HepG2 (cell line): ENCODE data around the gene UTRN. TPM values are rescaled to one million over a fixed set of nuclear protein-coding genes. Genes with fewer than 3 reads are reported as not detected.
A peak's percentile ranks its signal among the peaks of the same experiment; 100 is the strongest.

Source experiments
- KLF9 ChIP-seq: IDR thresholded peaks from 2 replicates; pipeline ENCODE4 v1.6.1; 2016; ENCODE audit warnings: low read depth
- POLR2G ChIP-seq: fragments of 200-400 bp; formaldehyde crosslinking; IDR thresholded peaks from 2 replicates; pipeline ENCODE4 v1.6.1; 2018; ENCODE audit warnings: mild to moderate bottlenecking, low read depth, low read length, moderate library complexity
- SAFB2 ChIP-seq: sonication (generic); formaldehyde crosslinking; IDR thresholded peaks from 2 replicates; pipeline ENCODE4 v1.5.1; 2020; ENCODE audit warnings: missing genetic modification reagents, low read depth, mild to moderate bottlenecking, borderline replicate concordance
- SIN3A ChIP-seq: IDR thresholded peaks from 2 replicates; pipeline ENCODE4 v1.6.1; 2011; ENCODE audit warnings: low read depth, mild to moderate bottlenecking, control low read depth, low read length, borderline replicate concordance
- SIN3B ChIP-seq: fragments of 150-350 bp; IDR thresholded peaks from 2 replicates; pipeline ENCODE4 v1.6.1; 2014; ENCODE audit warnings: low read length
- TCF7 ChIP-seq: sonication (generic); IDR thresholded peaks from 2 replicates; pipeline ENCODE4 v1.6.1; 2016; ENCODE audit warnings: antibody characterized with exemption, low read depth
- ZNF556 ChIP-seq: sonication (generic); formaldehyde crosslinking; IDR thresholded peaks from 2 replicates; pipeline ENCODE4 v1.4.0; 2020; ENCODE audit warnings: mild to moderate bottlenecking, missing genetic modification reagents, borderline replicate concordance
- polyA plus RNA-seq, 8 experiments: library from polyadenylated mRNA; depleted of rRNA in 3 of 8; stranded (reverse) in 7 of 8; unstranded in 1 of 8; fragments of >200 nt; fragmentation: Illumina TruSeq in 4 of 8; extraction: Trizol in 4 of 8; gene quantifications; 2 replicates each; pipeline versions ENCODE4 v1.2.1 to v1.2.3, GENCODE V29; 2011 to 2016; ENCODE audit warnings: low read depth in 4 of 8, missing spikeins in 1 of 8, mixed read lengths in 1 of 8; ENCODE audit not compliant: insufficient read depth in 1 of 8
- total RNA-seq, 5 experiments: library from RNA; depleted of rRNA; stranded (reverse); fragments of >200 nt; fragmentation: Illumina TruSeq; extraction: Trizol; gene quantifications; 2 replicates each; pipeline ENCODE4 v1.2.3, GENCODE V29; 2016; ENCODE audit warnings: low read depth in 1 of 5
- TF ChIP-seq, protein P1 (sequence below): IDR thresholded peaks from 2 replicates; pipeline ENCODE4 v1.6.1; 2016; ENCODE audit warnings: low read depth, control low read depth
- TF ChIP-seq, protein P2 (sequence below): IDR thresholded peaks from 2 replicates; pipeline ENCODE4 v1.4.0; 2020; ENCODE audit warnings: mild to moderate bottlenecking, missing genetic modification reagents
- TF ChIP-seq, protein P3 (sequence below): sonication (generic); formaldehyde crosslinking; IDR thresholded peaks from 2 replicates; pipeline ENCODE4 v1.4.0; 2020; ENCODE audit warnings: mild to moderate bottlenecking, missing genetic modification reagents, borderline replicate concordance
- TF ChIP-seq, protein P4 (sequence below): IDR thresholded peaks from 2 replicates; pipeline ENCODE4 v1.6.1; 2016; ENCODE audit warnings: low read depth, missing genetic modification reagents, missing compliant biosample characterization

The UTRN gene
- total and polyA plus RNA-seq, 2 of the 13 experiments (the other 11 are each of a cell fraction or from before 2014, with no cell fraction given) = 102 to 116 TPM

DNA sequence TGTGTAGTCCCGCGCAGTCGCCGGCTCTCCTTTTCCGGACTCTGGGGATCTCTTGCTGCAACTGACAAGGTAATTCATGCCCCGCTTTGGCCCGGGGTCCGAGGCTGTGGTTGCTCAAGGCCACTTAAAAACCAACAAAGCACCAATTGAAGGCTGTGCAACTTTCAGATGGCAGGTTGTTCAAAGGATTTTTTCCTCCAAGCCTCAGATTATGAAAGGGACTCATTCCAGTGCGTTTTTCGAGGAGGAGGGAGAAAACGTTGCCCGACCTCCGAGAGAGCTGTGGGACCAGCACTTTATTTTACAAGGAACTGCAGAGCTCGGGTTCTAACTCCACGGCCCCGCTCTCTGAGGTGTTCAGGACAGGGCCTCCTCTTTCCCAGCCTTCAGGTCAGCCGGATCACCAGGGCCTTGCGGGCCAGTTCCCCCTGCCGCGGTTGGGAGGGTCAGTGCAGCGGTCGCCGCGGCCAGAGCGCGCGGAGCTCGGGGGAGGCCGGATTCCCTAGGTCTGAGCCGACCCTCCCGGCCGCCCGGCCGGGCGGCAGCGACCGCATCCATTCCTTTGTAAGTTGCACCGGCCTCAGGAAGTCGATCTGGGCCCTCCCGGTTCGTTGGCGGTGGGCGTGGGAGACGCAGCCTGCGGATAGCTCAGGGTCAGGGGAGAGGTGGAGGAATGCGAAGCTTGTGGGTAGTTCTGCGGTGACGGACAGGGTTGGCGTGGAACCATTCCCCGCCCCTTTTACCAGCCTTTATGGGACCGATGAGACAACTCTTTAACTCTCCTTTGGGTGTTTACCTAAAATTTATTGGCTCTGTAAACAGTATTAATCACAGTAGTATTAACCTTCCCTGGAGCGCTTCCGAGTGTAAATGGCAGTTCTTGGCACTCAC, 1.6 kb downstream of the UTRN start (continued):
- TF ChIP-seq, protein P1, sequence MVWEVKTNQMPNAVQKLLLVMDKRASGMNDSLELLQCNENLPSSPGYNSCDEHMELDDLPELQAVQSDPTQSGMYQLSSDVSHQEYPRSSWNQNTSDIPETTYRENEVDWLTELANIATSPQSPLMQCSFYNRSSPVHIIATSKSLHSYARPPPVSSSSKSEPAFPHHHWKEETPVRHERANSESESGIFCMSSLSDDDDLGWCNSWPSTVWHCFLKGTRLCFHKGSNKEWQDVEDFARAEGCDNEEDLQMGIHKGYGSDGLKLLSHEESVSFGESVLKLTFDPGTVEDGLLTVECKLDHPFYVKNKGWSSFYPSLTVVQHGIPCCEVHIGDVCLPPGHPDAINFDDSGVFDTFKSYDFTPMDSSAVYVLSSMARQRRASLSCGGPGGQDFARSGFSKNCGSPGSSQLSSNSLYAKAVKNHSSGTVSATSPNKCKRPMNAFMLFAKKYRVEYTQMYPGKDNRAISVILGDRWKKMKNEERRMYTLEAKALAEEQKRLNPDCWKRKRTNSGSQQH (CRISPR knock-in tag) = peak; percentile 65; the same call in 1 of the 2 replicates
- TF ChIP-seq, protein P2, sequence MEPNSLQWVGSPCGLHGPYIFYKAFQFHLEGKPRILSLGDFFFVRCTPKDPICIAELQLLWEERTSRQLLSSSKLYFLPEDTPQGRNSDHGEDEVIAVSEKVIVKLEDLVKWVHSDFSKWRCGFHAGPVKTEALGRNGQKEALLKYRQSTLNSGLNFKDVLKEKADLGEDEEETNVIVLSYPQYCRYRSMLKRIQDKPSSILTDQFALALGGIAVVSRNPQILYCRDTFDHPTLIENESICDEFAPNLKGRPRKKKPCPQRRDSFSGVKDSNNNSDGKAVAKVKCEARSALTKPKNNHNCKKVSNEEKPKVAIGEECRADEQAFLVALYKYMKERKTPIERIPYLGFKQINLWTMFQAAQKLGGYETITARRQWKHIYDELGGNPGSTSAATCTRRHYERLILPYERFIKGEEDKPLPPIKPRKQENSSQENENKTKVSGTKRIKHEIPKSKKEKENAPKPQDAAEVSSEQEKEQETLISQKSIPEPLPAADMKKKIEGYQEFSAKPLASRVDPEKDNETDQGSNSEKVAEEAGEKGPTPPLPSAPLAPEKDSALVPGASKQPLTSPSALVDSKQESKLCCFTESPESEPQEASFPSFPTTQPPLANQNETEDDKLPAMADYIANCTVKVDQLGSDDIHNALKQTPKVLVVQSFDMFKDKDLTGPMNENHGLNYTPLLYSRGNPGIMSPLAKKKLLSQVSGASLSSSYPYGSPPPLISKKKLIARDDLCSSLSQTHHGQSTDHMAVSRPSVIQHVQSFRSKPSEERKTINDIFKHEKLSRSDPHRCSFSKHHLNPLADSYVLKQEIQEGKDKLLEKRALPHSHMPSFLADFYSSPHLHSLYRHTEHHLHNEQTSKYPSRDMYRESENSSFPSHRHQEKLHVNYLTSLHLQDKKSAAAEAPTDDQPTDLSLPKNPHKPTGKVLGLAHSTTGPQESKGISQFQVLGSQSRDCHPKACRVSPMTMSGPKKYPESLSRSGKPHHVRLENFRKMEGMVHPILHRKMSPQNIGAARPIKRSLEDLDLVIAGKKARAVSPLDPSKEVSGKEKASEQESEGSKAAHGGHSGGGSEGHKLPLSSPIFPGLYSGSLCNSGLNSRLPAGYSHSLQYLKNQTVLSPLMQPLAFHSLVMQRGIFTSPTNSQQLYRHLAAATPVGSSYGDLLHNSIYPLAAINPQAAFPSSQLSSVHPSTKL (CRISPR knock-in tag) = peak; percentile 74
- TF ChIP-seq POLR2G (peak; percentile 72), SIN3A (peak; percentile 91; the same call in 1 of the 2 replicates), KLF9 (CRISPR knock-in tag) (peak; percentile 52; the same call in 1 of the 2 replicates), TCF7 (0 out of 2 replicates have a peak, but pooled peaks have one; percentile 20), SAFB2 (CRISPR knock-in tag) (peak; percentile 83; the same call in 1 of the 2 replicates), ZNF556 (CRISPR knock-in tag) (no peak; the same call in 1 of the 2 replicates), SIN3B (no peak)
- TF ChIP-seq, protein P3, sequence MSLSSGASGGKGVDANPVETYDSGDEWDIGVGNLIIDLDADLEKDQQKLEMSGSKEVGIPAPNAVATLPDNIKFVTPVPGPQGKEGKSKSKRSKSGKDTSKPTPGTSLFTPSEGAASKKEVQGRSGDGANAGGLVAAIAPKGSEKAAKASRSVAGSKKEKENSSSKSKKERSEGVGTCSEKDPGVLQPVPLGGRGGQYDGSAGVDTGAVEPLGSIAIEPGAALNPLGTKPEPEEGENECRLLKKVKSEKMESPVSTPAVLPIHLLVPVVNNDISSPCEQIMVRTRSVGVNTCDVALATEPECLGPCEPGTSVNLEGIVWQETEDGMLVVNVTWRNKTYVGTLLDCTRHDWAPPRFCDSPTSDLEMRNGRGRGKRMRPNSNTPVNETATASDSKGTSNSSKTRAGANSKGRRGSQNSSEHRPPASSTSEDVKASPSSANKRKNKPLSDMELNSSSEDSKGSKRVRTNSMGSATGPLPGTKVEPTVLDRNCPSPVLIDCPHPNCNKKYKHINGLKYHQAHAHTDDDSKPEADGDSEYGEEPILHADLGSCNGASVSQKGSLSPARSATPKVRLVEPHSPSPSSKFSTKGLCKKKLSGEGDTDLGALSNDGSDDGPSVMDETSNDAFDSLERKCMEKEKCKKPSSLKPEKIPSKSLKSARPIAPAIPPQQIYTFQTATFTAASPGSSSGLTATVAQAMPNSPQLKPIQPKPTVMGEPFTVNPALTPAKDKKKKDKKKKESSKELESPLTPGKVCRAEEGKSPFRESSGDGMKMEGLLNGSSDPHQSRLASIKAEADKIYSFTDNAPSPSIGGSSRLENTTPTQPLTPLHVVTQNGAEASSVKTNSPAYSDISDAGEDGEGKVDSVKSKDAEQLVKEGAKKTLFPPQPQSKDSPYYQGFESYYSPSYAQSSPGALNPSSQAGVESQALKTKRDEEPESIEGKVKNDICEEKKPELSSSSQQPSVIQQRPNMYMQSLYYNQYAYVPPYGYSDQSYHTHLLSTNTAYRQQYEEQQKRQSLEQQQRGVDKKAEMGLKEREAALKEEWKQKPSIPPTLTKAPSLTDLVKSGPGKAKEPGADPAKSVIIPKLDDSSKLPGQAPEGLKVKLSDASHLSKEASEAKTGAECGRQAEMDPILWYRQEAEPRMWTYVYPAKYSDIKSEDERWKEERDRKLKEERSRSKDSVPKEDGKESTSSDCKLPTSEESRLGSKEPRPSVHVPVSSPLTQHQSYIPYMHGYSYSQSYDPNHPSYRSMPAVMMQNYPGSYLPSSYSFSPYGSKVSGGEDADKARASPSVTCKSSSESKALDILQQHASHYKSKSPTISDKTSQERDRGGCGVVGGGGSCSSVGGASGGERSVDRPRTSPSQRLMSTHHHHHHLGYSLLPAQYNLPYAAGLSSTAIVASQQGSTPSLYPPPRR (CRISPR knock-in tag) = peak; percentile 70; the same call in 1 of the 2 replicates
- TF ChIP-seq, protein P4, sequence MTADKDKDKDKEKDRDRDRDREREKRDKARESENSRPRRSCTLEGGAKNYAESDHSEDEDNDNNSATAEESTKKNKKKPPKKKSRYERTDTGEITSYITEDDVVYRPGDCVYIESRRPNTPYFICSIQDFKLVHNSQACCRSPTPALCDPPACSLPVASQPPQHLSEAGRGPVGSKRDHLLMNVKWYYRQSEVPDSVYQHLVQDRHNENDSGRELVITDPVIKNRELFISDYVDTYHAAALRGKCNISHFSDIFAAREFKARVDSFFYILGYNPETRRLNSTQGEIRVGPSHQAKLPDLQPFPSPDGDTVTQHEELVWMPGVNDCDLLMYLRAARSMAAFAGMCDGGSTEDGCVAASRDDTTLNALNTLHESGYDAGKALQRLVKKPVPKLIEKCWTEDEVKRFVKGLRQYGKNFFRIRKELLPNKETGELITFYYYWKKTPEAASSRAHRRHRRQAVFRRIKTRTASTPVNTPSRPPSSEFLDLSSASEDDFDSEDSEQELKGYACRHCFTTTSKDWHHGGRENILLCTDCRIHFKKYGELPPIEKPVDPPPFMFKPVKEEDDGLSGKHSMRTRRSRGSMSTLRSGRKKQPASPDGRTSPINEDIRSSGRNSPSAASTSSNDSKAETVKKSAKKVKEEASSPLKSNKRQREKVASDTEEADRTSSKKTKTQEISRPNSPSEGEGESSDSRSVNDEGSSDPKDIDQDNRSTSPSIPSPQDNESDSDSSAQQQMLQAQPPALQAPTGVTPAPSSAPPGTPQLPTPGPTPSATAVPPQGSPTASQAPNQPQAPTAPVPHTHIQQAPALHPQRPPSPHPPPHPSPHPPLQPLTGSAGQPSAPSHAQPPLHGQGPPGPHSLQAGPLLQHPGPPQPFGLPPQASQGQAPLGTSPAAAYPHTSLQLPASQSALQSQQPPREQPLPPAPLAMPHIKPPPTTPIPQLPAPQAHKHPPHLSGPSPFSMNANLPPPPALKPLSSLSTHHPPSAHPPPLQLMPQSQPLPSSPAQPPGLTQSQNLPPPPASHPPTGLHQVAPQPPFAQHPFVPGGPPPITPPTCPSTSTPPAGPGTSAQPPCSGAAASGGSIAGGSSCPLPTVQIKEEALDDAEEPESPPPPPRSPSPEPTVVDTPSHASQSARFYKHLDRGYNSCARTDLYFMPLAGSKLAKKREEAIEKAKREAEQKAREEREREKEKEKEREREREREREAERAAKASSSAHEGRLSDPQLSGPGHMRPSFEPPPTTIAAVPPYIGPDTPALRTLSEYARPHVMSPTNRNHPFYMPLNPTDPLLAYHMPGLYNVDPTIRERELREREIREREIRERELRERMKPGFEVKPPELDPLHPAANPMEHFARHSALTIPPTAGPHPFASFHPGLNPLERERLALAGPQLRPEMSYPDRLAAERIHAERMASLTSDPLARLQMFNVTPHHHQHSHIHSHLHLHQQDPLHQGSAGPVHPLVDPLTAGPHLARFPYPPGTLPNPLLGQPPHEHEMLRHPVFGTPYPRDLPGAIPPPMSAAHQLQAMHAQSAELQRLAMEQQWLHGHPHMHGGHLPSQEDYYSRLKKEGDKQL (CRISPR knock-in tag) = peak; percentile 70
